Activated CD4-positive, alpha-beta T cell treated with anti-CD3 and anti-CD28 coated beads, Interleukin-2, amount 50 U/mL, for 1 hour (primary cell): ENCODE measurements around the gene TNIK.
A peak's percentile ranks its signal among the peaks of the same experiment; 100 is the strongest.

Experiments used
- DNase-seq: peaks from one replicate; pipeline ENCODE4 v3.0.0-alpha.2; 2020

TNIK gene

GRCh38 chr3:171459942-171460724 lies at the start of gene TNIK:
Gene TNIK, minus strand, starts transcription at chr3:171460405. Its CDS starts 342 bp downstream, at chr3:171460063.
- peak; percentile 96 for DNase-seq

- DNase-seq, result no peak
Measured at GRCh38 chr3:171508676-171509075, 48.5 kb upstream of the TNIK start.

- no peak for DNase-seq
Measured at GRCh38 chr3:171508206-171508605, 48.0 kb upstream of the TNIK start.

GRCh38 chr3:171506743-171507319 lies 46.6 kb upstream of the TNIK start:
- no peak for DNase-seq

- DNase-seq, result no peak
Measured at GRCh38 chr3:171505822-171506333, 45.7 kb upstream of the TNIK start.

GRCh38 chr3:171504376-171504775 lies 44.2 kb upstream of the TNIK start:
- DNase-seq, result no peak

- DNase-seq, result no peak
Measured at GRCh38 chr3:171503817-171504216, 43.6 kb upstream of the TNIK start.

GRCh38 chr3:171498921-171499320 lies 38.7 kb upstream of the TNIK start:
- DNase-seq, result no peak

- no peak for DNase-seq
Measured at GRCh38 chr3:171497468-171497867, 37.3 kb upstream of the TNIK start.

- DNase-seq, result no peak
Measured at GRCh38 chr3:171495413-171495812, 35.2 kb upstream of the TNIK start.

GRCh38 chr3:171494457-171495109 lies 34.4 kb upstream of the TNIK start:
- DNase-seq, result no peak

GRCh38 chr3:171491361-171491760 lies 31.2 kb upstream of the TNIK start:
- DNase-seq, result no peak

GRCh38 chr3:171490901-171491300 lies 30.7 kb upstream of the TNIK start:
- no peak for DNase-seq

GRCh38 chr3:171489348-171489747 lies 29.1 kb upstream of the TNIK start:
- DNase-seq, result no peak

- no peak for DNase-seq
Measured at GRCh38 chr3:171488479-171488878, 28.3 kb upstream of the TNIK start.

GRCh38 chr3:171487382-171487781 lies 27.2 kb upstream of the TNIK start:
- no peak for DNase-seq

- no peak for DNase-seq
Measured at GRCh38 chr3:171485338-171485737, 25.1 kb upstream of the TNIK start.

GRCh38 chr3:171481011-171481410 lies 20.8 kb upstream of the TNIK start:
- no peak for DNase-seq

- DNase-seq, result no peak
Measured at GRCh38 chr3:171480526-171480925, 20.3 kb upstream of the TNIK start.

- DNase-seq, result no peak
Measured at GRCh38 chr3:171476532-171477102, 16.4 kb upstream of the TNIK start.

GRCh38 chr3:171472552-171472951 lies 12.3 kb upstream of the TNIK start:
- no peak for DNase-seq

GRCh38 chr3:171470714-171471227 lies 10.6 kb upstream of the TNIK start:
- DNase-seq, result no peak

- no peak for DNase-seq
Measured at GRCh38 chr3:171469376-171469775, 9.2 kb upstream of the TNIK start.
